OCI-LY1 (cell line): ENCODE results near the gene EXOSC3.

ENCODE experiments used
- EZH2 ChIP-seq: fragments of 200-600 bp; sonication (generic), shearing (Covaris generic); IDR thresholded peaks from 2 replicates; pipeline ENCODE4 v1.8.0; 2017; ENCODE audit warnings: borderline replicate concordance, mixed run types, mild to moderate bottlenecking, antibody characterized with exemption, low read length, moderate library complexity, mixed read lengths
- TF ChIP-seq, protein P1 (sequence below): fragments of 200-600 bp; sonication (generic), shearing (Covaris generic); IDR thresholded peaks from 2 replicates; pipeline ENCODE4 v1.5.1; 2017; ENCODE audit warnings: mild to moderate bottlenecking, antibody characterized with exemption, low read length, moderate library complexity, mixed read lengths

DNA sequence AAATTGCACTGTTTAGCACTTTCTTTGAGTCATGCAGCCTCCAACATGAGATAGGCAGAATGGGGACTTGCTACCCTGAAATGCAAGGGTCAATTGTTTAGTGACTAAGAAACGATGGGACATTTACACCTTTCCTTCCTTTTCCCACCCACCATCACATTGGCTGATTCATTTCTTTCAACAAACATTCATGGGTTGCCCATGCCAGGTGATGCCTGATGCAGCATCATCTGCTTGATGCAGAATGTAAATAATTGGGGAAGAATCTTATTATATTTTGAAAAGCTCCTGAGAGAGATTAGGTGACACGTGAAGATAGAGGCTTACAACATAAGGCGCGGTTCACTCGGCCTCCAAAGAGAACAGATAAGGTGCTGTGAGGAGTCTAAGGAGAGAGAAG, 35.7 kb downstream of the EXOSC3 start:
- TF ChIP-seq, protein P1, sequence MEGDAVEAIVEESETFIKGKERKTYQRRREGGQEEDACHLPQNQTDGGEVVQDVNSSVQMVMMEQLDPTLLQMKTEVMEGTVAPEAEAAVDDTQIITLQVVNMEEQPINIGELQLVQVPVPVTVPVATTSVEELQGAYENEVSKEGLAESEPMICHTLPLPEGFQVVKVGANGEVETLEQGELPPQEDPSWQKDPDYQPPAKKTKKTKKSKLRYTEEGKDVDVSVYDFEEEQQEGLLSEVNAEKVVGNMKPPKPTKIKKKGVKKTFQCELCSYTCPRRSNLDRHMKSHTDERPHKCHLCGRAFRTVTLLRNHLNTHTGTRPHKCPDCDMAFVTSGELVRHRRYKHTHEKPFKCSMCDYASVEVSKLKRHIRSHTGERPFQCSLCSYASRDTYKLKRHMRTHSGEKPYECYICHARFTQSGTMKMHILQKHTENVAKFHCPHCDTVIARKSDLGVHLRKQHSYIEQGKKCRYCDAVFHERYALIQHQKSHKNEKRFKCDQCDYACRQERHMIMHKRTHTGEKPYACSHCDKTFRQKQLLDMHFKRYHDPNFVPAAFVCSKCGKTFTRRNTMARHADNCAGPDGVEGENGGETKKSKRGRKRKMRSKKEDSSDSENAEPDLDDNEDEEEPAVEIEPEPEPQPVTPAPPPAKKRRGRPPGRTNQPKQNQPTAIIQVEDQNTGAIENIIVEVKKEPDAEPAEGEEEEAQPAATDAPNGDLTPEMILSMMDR, result no peak
- TF ChIP-seq EZH2, result no peak
